H1 (cell line): ENCODE results near the gene ALK. TPM values are rescaled to one million over a fixed set of nuclear protein-coding genes. Genes with fewer than 3 reads are reported as not detected.

Experiments
- CTCF ChIA-PET: fragments of 300-600 bp; sonication (Branson Sonifier 250); formaldehyde crosslinking; loops from one replicate; lab custom pipeline; 2021; ENCODE audit not compliant: partially characterized antibody; lab: Charles Lee
- POLR2A ChIA-PET: fragments of 300-600 bp; sonication (Branson Sonifier 250); formaldehyde crosslinking; loops from one replicate; lab custom pipeline; 2021; ENCODE audit warnings: inconsistent platforms; ENCODE audit not compliant: partially characterized antibody; lab: Charles Lee
- DNase-seq, 2 experiments: peaks; one replicate each; pipeline versions ENCODE4 v3.0.0 to v3.0.0-alpha.2; 2010 to 2022; ENCODE audit warnings: low spot score in 2 of 2, low read depth in 1 of 2, mixed read lengths in 1 of 2
- FAIRE-seq: peaks from 2 replicates; lab custom pipeline; 2011; peaks lifted over from hg19 to GRCh38; lab: Jason Lieb, UNC
- H2AFZ ChIP-seq: 2 replicates; pipeline ENCODE4 v1.8.1; 2012; ENCODE audit warnings: low read length, inconsistent platforms
- H2AK5ac ChIP-seq: 2 replicates; pipeline ENCODE4 v1.6.1; 2013; ENCODE audit warnings: low read depth, low read length
- H2BK120ac ChIP-seq: replicated peaks from 2 replicates; pipeline ENCODE3; 2013; ENCODE audit warnings: low read depth, low read length, inconsistent platforms
- H2BK12ac ChIP-seq: 2 replicates; pipeline ENCODE4 v1.6.1; 2013; ENCODE audit warnings: low read depth, low read length
- H2BK15ac ChIP-seq: 2 replicates; pipeline ENCODE4 v1.6.1; 2013; ENCODE audit warnings: low read length
- H2BK20ac ChIP-seq: 2 replicates; pipeline ENCODE4 v1.6.1; 2013; ENCODE audit warnings: low read length
- H2BK5ac ChIP-seq: 2 replicates; pipeline ENCODE4 v1.6.1; 2013; ENCODE audit warnings: low read depth, low read length
- H3K14ac ChIP-seq: 2 replicates; pipeline ENCODE4 v1.6.1; 2013; ENCODE audit warnings: inconsistent platforms; ENCODE audit not compliant: insufficient read length
- H3K18ac ChIP-seq: 2 replicates; pipeline ENCODE4 v1.6.1; 2013; ENCODE audit warnings: low read length; ENCODE audit errors: extremely low read depth
- H3K23ac ChIP-seq: 2 replicates; pipeline ENCODE4 v1.6.1; 2013; ENCODE audit warnings: inconsistent platforms; ENCODE audit not compliant: insufficient read length
- H3K23me2 ChIP-seq: 2 replicates; pipeline ENCODE4 v1.6.1; 2013; ENCODE audit warnings: low read depth, low read length
- H3K27ac ChIP-seq: 2 replicates; pipeline ENCODE4 v1.6.1; 2011; ENCODE audit warnings: low read depth, low read length, inconsistent platforms
- H3K27me3 ChIP-seq, 4 experiments: replicated peaks in 1 of 4; 1 replicate in 1 of 4; 2 replicates in 3 of 4; pipeline versions ENCODE4 v1.6.1 to v1.8.1; 2011 to 2013; ENCODE audit warnings: low read length in 3 of 4, mild to moderate bottlenecking in 3 of 4, inconsistent platforms in 2 of 4, mixed read lengths in 2 of 4, moderate library complexity in 1 of 4; ENCODE audit not compliant: control insufficient read depth in 3 of 4, insufficient read depth in 3 of 4; ENCODE audit errors: extremely low read depth in 1 of 4
- H3K36me3 ChIP-seq, 4 experiments: 2 replicates each; pipeline versions ENCODE4 v1.6.1 to v1.8.1; 2011 to 2013; ENCODE audit warnings: mild to moderate bottlenecking in 4 of 4, low read length in 3 of 4, moderate library complexity in 2 of 4, control low read depth in 1 of 4, inconsistent platforms in 1 of 4; ENCODE audit not compliant: insufficient read depth in 4 of 4, control insufficient read depth in 2 of 4
- H3K4ac ChIP-seq: replicated peaks from 2 replicates; pipeline ENCODE3; 2013; ENCODE audit warnings: low read length, low read depth, mixed read lengths, inconsistent platforms; ENCODE audit not compliant: insufficient read length
- H3K4me1 ChIP-seq, 4 experiments: replicated peaks in 1 of 4; 1 replicate in 1 of 4; 2 replicates in 3 of 4; pipeline versions ENCODE4 v1.6.1 to v1.8.1; 2011 to 2013; ENCODE audit warnings: low read length in 3 of 4, inconsistent platforms in 2 of 4, mixed read lengths in 1 of 4; ENCODE audit not compliant: insufficient read depth in 4 of 4, control insufficient read depth in 3 of 4
- H3K4me2 ChIP-seq, 2 experiments: 2 replicates each; pipeline versions ENCODE4 v1.6.1 to v1.8.1; 2011 to 2013; ENCODE audit warnings: low read depth in 2 of 2, low read length in 2 of 2, control low read depth in 1 of 2, inconsistent platforms in 1 of 2, mild to moderate bottlenecking in 1 of 2; ENCODE audit not compliant: insufficient read depth in 1 of 2
- H3K4me3 ChIP-seq, 4 experiments: fragments of 200-600, 300-600 bp in 1 of 4; sonication (generic), shearing (Covaris generic), sonication (Bioruptor Twin) in 1 of 4; 2 replicates each; pipeline versions ENCODE4 v1.5.1 to v1.8.1; 2011 to 2016; ENCODE audit warnings: low read length in 4 of 4, low read depth in 3 of 4, control low read depth in 2 of 4, inconsistent platforms in 2 of 4, mild to moderate bottlenecking in 2 of 4, mixed read lengths in 1 of 4, moderate library complexity in 1 of 4; ENCODE audit not compliant: insufficient read depth in 2 of 4; ENCODE audit errors: extremely low read depth in 1 of 4
- H3K56ac ChIP-seq: replicated peaks from 2 replicates; pipeline ENCODE3; 2013; ENCODE audit warnings: low read depth, mild to moderate bottlenecking, mixed read lengths, low read length, inconsistent platforms; ENCODE audit not compliant: insufficient read length
- H3K79me1 ChIP-seq: 2 replicates; pipeline ENCODE4 v1.6.1; 2013; ENCODE audit warnings: low read depth, low read length, control low read depth
- H3K79me2 ChIP-seq, 2 experiments: 2 replicates each; pipeline versions ENCODE4 v1.6.1 to v1.8.1; 2012 to 2013; ENCODE audit warnings: low read length in 2 of 2, mild to moderate bottlenecking in 2 of 2, inconsistent platforms in 1 of 2; ENCODE audit not compliant: insufficient read depth in 2 of 2, control insufficient read depth in 1 of 2
- H3K9ac ChIP-seq, 4 experiments: replicated peaks in 1 of 4; 1 replicate in 1 of 4; 2 replicates in 3 of 4; pipeline versions ENCODE4 v1.6.1 to v1.8.1; 2011 to 2013; ENCODE audit warnings: low read depth in 3 of 4, low read length in 3 of 4, control low read depth in 2 of 4, mild to moderate bottlenecking in 2 of 4, moderate library complexity in 2 of 4, inconsistent platforms in 1 of 4; ENCODE audit errors: extremely low read depth in 1 of 4
- H3K9me3 ChIP-seq, 2 experiments: 2 replicates each; pipeline versions ENCODE4 v1.6.1 to v1.8.1; 2012 to 2013; ENCODE audit warnings: mild to moderate bottlenecking in 2 of 2, moderate library complexity in 2 of 2, control low read depth in 1 of 2, inconsistent platforms in 1 of 2, low read depth in 1 of 2, low read length in 1 of 2, mixed read lengths in 1 of 2; ENCODE audit not compliant: insufficient read depth in 2 of 2
- H4K20me1 ChIP-seq, 2 experiments: replicated peaks in 1 of 2; 2 replicates each; pipeline versions ENCODE3 to v1.8.1; 2011 to 2013; ENCODE audit warnings: inconsistent platforms in 2 of 2, low read length in 2 of 2, mild to moderate bottlenecking in 1 of 2; ENCODE audit not compliant: insufficient read depth in 2 of 2, control insufficient read depth in 1 of 2
- H4K5ac ChIP-seq: 2 replicates; pipeline ENCODE4 v1.6.1; 2013; ENCODE audit warnings: low read length, low read depth, mixed read lengths, inconsistent platforms; ENCODE audit not compliant: insufficient read length
- H4K8ac ChIP-seq: 2 replicates; pipeline ENCODE4 v1.8.0; 2013; ENCODE audit warnings: mild to moderate bottlenecking, moderate library complexity, low read length, inconsistent platforms; ENCODE audit not compliant: insufficient read depth; ENCODE audit errors: extremely low read depth
- H4K91ac ChIP-seq: replicated peaks from 2 replicates; pipeline ENCODE3; 2013; ENCODE audit warnings: low read length, mixed read lengths, inconsistent platforms; ENCODE audit not compliant: insufficient read length
- ATF2 ChIP-seq: IDR thresholded peaks from 2 replicates; pipeline ENCODE4 v1.6.1; 2012; ENCODE audit warnings: low read length, inconsistent platforms
- GABPA ChIP-seq: IDR thresholded peaks from 2 replicates; pipeline ENCODE4 v1.6.1; 2011; ENCODE audit warnings: mild to moderate bottlenecking, low read length, moderate library complexity, borderline replicate concordance; ENCODE audit not compliant: insufficient read depth
- HDAC2 ChIP-seq, 2 experiments: fragments of 300-600 bp in 1 of 2; sonication (generic) in 1 of 2; IDR thresholded peaks; 2 replicates each; pipeline ENCODE4 v1.6.1; 2011 to 2012; ENCODE audit warnings: low read depth in 2 of 2, low read length in 2 of 2, mild to moderate bottlenecking in 2 of 2, moderate library complexity in 2 of 2, borderline replicate concordance in 1 of 2, inconsistent platforms in 1 of 2
- HDAC6 ChIP-seq: IDR thresholded peaks from one replicate; pipeline ENCODE4 v1.7.1; 2012; ENCODE audit warnings: low read depth, mild to moderate bottlenecking, inconsistent platforms, low read length, moderate library complexity
- SIX5 ChIP-seq: IDR thresholded peaks from 2 replicates; pipeline ENCODE4 v1.6.1; 2011; ENCODE audit warnings: mild to moderate bottlenecking, low read depth, low read length
- SP1 ChIP-seq: IDR thresholded peaks from 2 replicates; pipeline ENCODE4 v1.6.1; 2011; ENCODE audit warnings: low read depth, low read length
- SP2 ChIP-seq: IDR thresholded peaks from 2 replicates; pipeline ENCODE4 v1.6.1; 2012; ENCODE audit warnings: mild to moderate bottlenecking, low read length, inconsistent platforms
- TCF12 ChIP-seq: IDR thresholded peaks from 2 replicates; pipeline ENCODE4 v1.6.1; 2011; ENCODE audit warnings: low read depth, mild to moderate bottlenecking, low read length
- WGBS, 2 experiments: shearing (Covaris generic) in 1 of 2; methylation state at CpG; one replicate each; pipeline versions ENCODE4 v1.1.6 to v1.1.7; 2013 to 2015; ENCODE audit warnings: low lambda C conversion rate in 2 of 2, mixed read lengths in 2 of 2, inconsistent platforms in 1 of 2, low coverage in 1 of 2, missing lambda C conversion rate in 1 of 2; ENCODE audit not compliant: insufficient replicate concordance in 2 of 2, insufficient coverage in 1 of 2, insufficient read length in 1 of 2; ENCODE audit errors: extremely low coverage in 1 of 2, missing lambda C conversion rate in 1 of 2; 5-methylcytosine and 5-hydroxymethylcytosine counted together
- polyA plus RNA-seq, 7 experiments: library from polyadenylated mRNA; depleted of rRNA in 3 of 7; stranded (reverse) in 5 of 7; unstranded in 2 of 7; fragments of >200 nt in 5 of 7; fragments of 200-250 nt in 2 of 7; gene quantifications; 1 replicate in 5 of 7; 2 replicates in 1 of 7; 4 replicates in 1 of 7; pipeline versions ENCODE4 v1.2.1 to v1.2.3, GENCODE V29; 2011 to 2013; ENCODE audit warnings: missing spikeins in 2 of 7, mixed read lengths in 2 of 7
- total RNA-seq: library from RNA; stranded (reverse); fragmentation: NEBNext Ultra II Directional; extraction: Animal tissue kit (Norgen Biotek cat#: 25700); gene quantifications from 2 replicates; pipeline ENCODE4 v1.2.1, GENCODE V29; 2021

The ALK gene
- total and polyA plus RNA-seq, 2 of the 8 experiments (the other 6 are each of a cell fraction or from before 2014, with no cell fraction given): 0.02 to 0.09 TPM

- no peak overlapping the region for H4K8ac ChIP-seq
- no peak overlapping the region for H3K9ac ChIP-seq
- H2BK15ac ChIP-seq: no peak overlapping the region
- TF ChIP-seq SP1 (no peak), SIX5 (no peak), TCF12 (0 out of 2 replicates have a peak, but pooled peaks have one; percentile 57), HDAC2 (IDR thresholded peaks at IDR 0.05; ENCODE audit: borderline replicate concordance in 1 of 2, low read depth in 2 of 2, low read length in 2 of 2) (no peak), SP2 (no peak), HDAC6 (no peak), ATF2 (no peak), GABPA (no peak)
- peaks cover 0 to 2% (median 0%) of the 10 kb centered on the region in 4 experiments; a peak in 1 of 7 replicates for H3K27me3 ChIP-seq
- no peak overlapping the region for H2AK5ac ChIP-seq
- FAIRE-seq (no peak), DNase-seq (no peak)
- H3K23ac ChIP-seq: no peak overlapping the region
- no peaks in the 10 kb centered on the region for H3K79me1 ChIP-seq
- no peaks in the 10 kb centered on the region for H3K23me2 ChIP-seq
- H2BK5ac ChIP-seq: no peak overlapping the region
- H3K14ac ChIP-seq: no peak overlapping the region
- no peaks in the 10 kb centered on the region for H3K36me3 ChIP-seq
- no peaks in the 10 kb centered on the region for H3K9me3 ChIP-seq
- H2AFZ ChIP-seq: no peak overlapping the region
- H3K56ac ChIP-seq: no peak overlapping the region
- H2BK20ac ChIP-seq: no peak overlapping the region
- H3K79me2 ChIP-seq: no peaks in the 10 kb centered on the region
- POLR2A ChIA-PET: no interaction called here
- H3K18ac ChIP-seq: no peak overlapping the region
- CTCF ChIA-PET: no interaction called here
- no peak overlapping the region for H3K4me2 ChIP-seq
- 0 out of 7 replicates have a peak, but pooled peaks cover 0 to 3% (median under 1%) of the 10 kb centered on the region in 4 experiments for H3K4me1 ChIP-seq
- H4K5ac ChIP-seq: no peak overlapping the region
- 88% methylated on average over 3 of the region's 3 CpGs; no CpG with 5 or more reads in 1 of the 2 experiments for WGBS, 2 experiments
- H4K20me1 ChIP-seq: peaks cover 0 to 2% of the 10 kb centered on the region in 2 experiments
- H3K27ac ChIP-seq: no peak overlapping the region
- no peak overlapping the region for H3K4ac ChIP-seq
- no peak overlapping the region for H3K4me3 ChIP-seq
- no peak overlapping the region for H2BK120ac ChIP-seq
- H4K91ac ChIP-seq: no peak overlapping the region
- H2BK12ac ChIP-seq: no peak overlapping the region
These were observed 343.2 kb downstream of the ALK start for GRCh38 chr2:29578084-29578598.
